IMR-90 (cell line): ENCODE measurements around the gene EPS8. TPM values are rescaled to one million over a fixed set of nuclear protein-coding genes. Genes with fewer than 3 reads are reported as not detected.

Experiments
- ATAC-seq: fragments of 200-7000 bp; cut with Tn5 transposase; 2 replicates; pipeline ENCODE4 v1.9.1; 2020; ENCODE audit warnings: low read depth, mild to moderate bottlenecking, moderate library complexity
- Bru-seq: library from RNA; stranded (reverse); fragments of 400-500 nt; gene quantifications from one replicate; lab custom pipeline; 2021; lab: Mats Ljungman, UMichigan
- BruChase-seq, 2 experiments: library from RNA; stranded (reverse); fragments of 400-500 nt; gene quantifications; one replicate each; lab custom pipeline; 2021; lab: Mats Ljungman, UMichigan
- BruUV-seq: library from RNA; stranded (reverse); fragments of 400-500 nt; replicated peaks from 2 replicates; lab custom pipeline; 2021; lab: Mats Ljungman, UMichigan
- CTCF ChIA-PET: fragments of 300-600 bp; formaldehyde crosslinking; extraction: SDS; loops from one replicate; lab custom pipeline; 2021; ENCODE audit warnings: antibody characterized with exemption; lab: Yijun Ruan, JAX
- POLR2A ChIA-PET: fragments of 300-600 bp; sonication (Branson Sonifier 250); formaldehyde crosslinking; loops from one replicate; lab custom pipeline; 2022; ENCODE audit warnings: antibody characterized with exemption; ENCODE audit not compliant: unreplicated experiment; lab: Charles Lee
- DNase-seq: peaks from one replicate; pipeline ENCODE4 v3.0.0; 2013
- H2AFZ ChIP-seq: replicated peaks from 2 replicates; pipeline ENCODE3; 2013; ENCODE audit warnings: low read length, mild to moderate bottlenecking; ENCODE audit not compliant: poor library complexity
- H2AK5ac ChIP-seq: 2 replicates; pipeline ENCODE4 v1.6.1; 2013; ENCODE audit warnings: low read depth, low read length, inconsistent platforms
- H2AK9ac ChIP-seq: replicated peaks from 2 replicates; pipeline ENCODE3; 2013; ENCODE audit warnings: mild to moderate bottlenecking, low read depth, low read length, moderate library complexity; ENCODE audit not compliant: poor library complexity
- H2BK120ac ChIP-seq: 2 replicates; pipeline ENCODE4 v1.6.1; 2013; ENCODE audit warnings: low read depth, low read length, inconsistent platforms
- H2BK15ac ChIP-seq: 3 replicates; pipeline ENCODE4 v1.6.1; 2013; ENCODE audit warnings: low read depth, low read length, inconsistent platforms
- H2BK20ac ChIP-seq: 2 replicates; pipeline ENCODE4 v1.6.1; 2013; ENCODE audit warnings: low read depth, mild to moderate bottlenecking, inconsistent platforms, low read length, moderate library complexity
- H2BK5ac ChIP-seq: 2 replicates; pipeline ENCODE4 v1.6.1; 2013; ENCODE audit warnings: mild to moderate bottlenecking, low read depth, low read length, inconsistent platforms; ENCODE audit not compliant: poor library complexity, severe bottlenecking
- H3K14ac ChIP-seq: replicated peaks from 2 replicates; pipeline ENCODE4 v1.6.1; 2013; ENCODE audit warnings: low read depth, low read length, inconsistent platforms
- H3K18ac ChIP-seq: 2 replicates; pipeline ENCODE4 v1.6.1; 2013; ENCODE audit warnings: low read depth, low read length, control low read depth
- H3K23ac ChIP-seq: 2 replicates; pipeline ENCODE4 v1.6.1; 2013; ENCODE audit warnings: low read depth, low read length, inconsistent platforms
- H3K27ac ChIP-seq: 2 replicates; pipeline ENCODE4 v1.5.1; 2013; ENCODE audit warnings: mild to moderate bottlenecking, control low read depth, low read length; ENCODE audit not compliant: insufficient read depth
- H3K27me3 ChIP-seq: 2 replicates; pipeline ENCODE4 v1.6.1; 2013; ENCODE audit warnings: low read length; ENCODE audit not compliant: control insufficient read depth, insufficient read depth
- H3K36me3 ChIP-seq: 2 replicates; pipeline ENCODE4 v1.6.1; 2013; ENCODE audit warnings: low read length, mixed read lengths; ENCODE audit not compliant: control insufficient read depth, insufficient read depth
- H3K4ac ChIP-seq: 2 replicates; pipeline ENCODE4 v1.6.1; 2013; ENCODE audit warnings: low read depth, low read length, inconsistent platforms
- H3K4me1 ChIP-seq: 2 replicates; pipeline ENCODE4 v1.6.1; 2013; ENCODE audit warnings: low read length, mixed read lengths; ENCODE audit not compliant: control insufficient read depth, insufficient read depth
- H3K4me2 ChIP-seq: 2 replicates; pipeline ENCODE4 v1.6.1; 2013; ENCODE audit warnings: low read depth, mild to moderate bottlenecking, control low read depth, low read length, moderate library complexity
- H3K4me3 ChIP-seq: 2 replicates; pipeline ENCODE4 v1.5.1; 2013; ENCODE audit warnings: low read depth, mild to moderate bottlenecking, control low read depth, low read length, moderate library complexity; ENCODE audit not compliant: insufficient read depth
- H3K56ac ChIP-seq: 2 replicates; pipeline ENCODE4 v1.6.1; 2013; ENCODE audit warnings: low read length, inconsistent platforms; ENCODE audit not compliant: insufficient read depth; ENCODE audit errors: extremely low read depth
- H3K79me1 ChIP-seq, 2 experiments: 2 replicates each; pipeline ENCODE4 v1.6.1; 2013; ENCODE audit warnings: low read length in 2 of 2, inconsistent platforms in 1 of 2, low read depth in 1 of 2
- H3K9ac ChIP-seq: 2 replicates; pipeline ENCODE4 v1.6.1; 2013; ENCODE audit warnings: low read depth, low read length, control low read depth
- H3K9me1 ChIP-seq: 2 replicates; pipeline ENCODE4 v1.6.1; 2013; ENCODE audit warnings: low read length, inconsistent platforms; ENCODE audit not compliant: insufficient read depth
- H3K9me3 ChIP-seq: 2 replicates; pipeline ENCODE4 v1.6.1; 2013; ENCODE audit warnings: low read length; ENCODE audit not compliant: control insufficient read depth, insufficient read depth
- H4K20me1 ChIP-seq: 2 replicates; pipeline ENCODE4 v1.6.1; 2013; ENCODE audit warnings: low read length, inconsistent platforms; ENCODE audit not compliant: insufficient read depth
- H4K5ac ChIP-seq: 2 replicates; pipeline ENCODE4 v1.6.1; 2013; ENCODE audit warnings: mild to moderate bottlenecking, low read depth, low read length, control low read depth
- H4K8ac ChIP-seq, 2 experiments: 2 replicates each; pipeline ENCODE4 v1.6.1; 2013; ENCODE audit warnings: low read depth in 2 of 2, low read length in 2 of 2, control low read depth in 1 of 2, inconsistent platforms in 1 of 2
- H4K91ac ChIP-seq: 2 replicates; pipeline ENCODE4 v1.6.1; 2013; ENCODE audit warnings: low read depth, low read length, inconsistent platforms; ENCODE audit not compliant: insufficient read depth
- BHLHE40 ChIP-seq: fragments of 150-350 bp; IDR thresholded peaks from 2 replicates; pipeline ENCODE4 v1.6.1; 2016; ENCODE audit warnings: mild to moderate bottlenecking, low read depth, low read length
- CHD1 ChIP-seq: IDR thresholded peaks from 2 replicates; pipeline ENCODE4 v1.6.1; 2012; ENCODE audit warnings: low read depth, low read length, improper control_type of control experiment
- ELK1 ChIP-seq: fragments of 150-350 bp; IDR thresholded peaks from 2 replicates; pipeline ENCODE4 v1.6.1; 2016; ENCODE audit warnings: low read depth, mild to moderate bottlenecking, low read length, moderate library complexity, borderline replicate concordance
- MAFK ChIP-seq: IDR thresholded peaks from 2 replicates; pipeline ENCODE4 v1.6.1; 2012; ENCODE audit warnings: low read depth, low read length, improper control_type of control experiment
- MAZ ChIP-seq: IDR thresholded peaks from 2 replicates; pipeline ENCODE4 v1.6.1; 2012; ENCODE audit warnings: low read depth, mild to moderate bottlenecking, low read length, improper control_type of control experiment, moderate library complexity, borderline replicate concordance
- NFE2L2 ChIP-seq: fragments of 150-350 bp; IDR thresholded peaks from 2 replicates; pipeline ENCODE4 v1.6.1; 2016; ENCODE audit warnings: low read depth, mild to moderate bottlenecking, low read length
- POLR2A ChIP-seq: IDR thresholded peaks from 2 replicates; pipeline ENCODE4 v1.6.1; 2012; ENCODE audit warnings: mild to moderate bottlenecking, low read depth, low read length
- RAD21 ChIP-seq: IDR thresholded peaks from 2 replicates; pipeline ENCODE4 v1.6.1; 2012; ENCODE audit warnings: low read length, improper control_type of control experiment
- RCOR1 ChIP-seq: IDR thresholded peaks from 2 replicates; pipeline ENCODE4 v1.6.1; 2012; ENCODE audit warnings: mild to moderate bottlenecking, low read length, improper control_type of control experiment; ENCODE audit not compliant: insufficient replicate concordance
- RFX5 ChIP-seq: IDR thresholded peaks from 2 replicates; pipeline ENCODE4 v1.8.0; 2012; ENCODE audit warnings: low read depth, mild to moderate bottlenecking, low read length, moderate library complexity
- SMC3 ChIP-seq: fragments of 150-350 bp; IDR thresholded peaks from 2 replicates; pipeline ENCODE4 v1.6.1; 2016; ENCODE audit warnings: low read depth, mild to moderate bottlenecking, antibody characterized with exemption, low read length, moderate library complexity
- WGBS, 2 experiments: methylation state at CpG; one replicate each; pipeline versions ENCODE4 v1.1.5 to v1.1.7; 2013; ENCODE audit warnings: missing lambda C conversion rate in 2 of 2; ENCODE audit not compliant: insufficient read length in 1 of 2; ENCODE audit errors: extremely low coverage in 2 of 2; 5-methylcytosine and 5-hydroxymethylcytosine counted together
- dilution Hi-C: fragments of 300-500 bp; cut with HindIII; formaldehyde crosslinking; loops from one replicate; pipeline ENCODE4 v1.14.3; 2018; ENCODE audit warnings: low sequenced_read_pairs; ENCODE audit not compliant: unreplicated experiment
- in situ Hi-C: fragments of 300-500 bp; cut with MboI; formaldehyde crosslinking; loops from 3 replicates; pipeline ENCODE4 v1.14.3; 2019; ENCODE audit warnings: low sequenced_read_pairs, inconsistent platforms, mixed read lengths
- intact Hi-C: fragments of 100-400 bp; cut with micrococcal nuclease; formaldehyde crosslinking; loops from 2 replicates; pipeline ENCODE4 v1.10.0; 2022
- long read RNA-seq: library from polyadenylated mRNA; unstranded; transcript quantifications from one replicate; pipeline ENCODE4 v2.0.0, GENCODE V29; 2021; ENCODE audit not compliant: unreplicated experiment
- polyA plus RNA-seq, 3 experiments: library from polyadenylated mRNA; depleted of rRNA; stranded (reverse); fragments of >200 nt; gene quantifications; 2 replicates each; pipeline ENCODE4 v1.2.3, GENCODE V29; 2012; ENCODE audit warnings: low replicate concordance in 1 of 3
- total RNA-seq: library from RNA; depleted of rRNA; stranded (reverse); fragments of >200 nt; gene quantifications from 2 replicates; pipeline ENCODE4 v1.2.3, GENCODE V29; 2012; rRNA removed
- TF ChIP-seq, protein P1 (sequence below): fragments of 150-350 bp; IDR thresholded peaks from 2 replicates; pipeline ENCODE4 v1.6.1; 2017; ENCODE audit warnings: mild to moderate bottlenecking, antibody characterized with exemption, low read length, low read depth

Gene EPS8
- total RNA-seq (102 and 104 TPM in 2 replicates), polyA plus RNA-seq (2012; rRNA removed) (45.0 and 45.1 TPM in 2 replicates), Bru-seq, nascent RNA (percentile 74 among the genes with signal in this experiment), BruChase-seq, experiment 1, labeled RNA remaining after a 6-hour chase (percentile 57 among the genes with signal in this experiment), BruChase-seq, experiment 2, labeled RNA remaining after a 2-hour chase (percentile 72 among the genes with signal in this experiment)
- 14.0 and 14.1 TPM in 2 replicates for polyA plus RNA-seq (2012; cell fraction: cytosol; rRNA removed)
- polyA plus RNA-seq (2012; cell fraction: nucleus; rRNA removed; ENCODE audit: low replicate concordance), result 26.2 and 55.5 TPM in 2 replicates
- long read RNA-seq, transcript EPS8-221 (21 exons, 3,873 nt), result major isoform, 33 of 51 reads
- long read RNA-seq, partial matches to known transcripts, result 10 of 51 reads
- long read RNA-seq, other reads (novel, unspliced or antisense), result 6 of 51 reads

GRCh38 chr12:15789220-15790171, at the start of gene EPS8:
Gene EPS8 (minus strand): TSS chr12:15789388. CDS start chr12:15682951, 106,437 bp downstream.
- Histone ChIP-seq H3K4me2 (peak within 1 kb of the TSS; percentile 93), H2BK15ac (peak within 1 kb of the TSS; percentile 41; the same call in 2 of the 3 replicates), H4K91ac (peak within 1 kb of the TSS; percentile 94), H3K9me3 (no peaks in the 10 kb centered on the region), H4K20me1 (no peaks in the 10 kb centered on the region), H3K56ac (peak within 1 kb of the TSS; percentile 67), H2BK20ac (peak within 1 kb of the TSS; percentile 93), H3K4me3 (peak within 1 kb of the TSS; percentile 72), H2AK9ac (peak within 1 kb of the TSS; percentile 79), H3K18ac (peak within 1 kb of the TSS; percentile 95), H3K79me1 (peaks cover 7 to 24% of the 10 kb centered on the region in 2 experiments), H2BK5ac (peak within 1 kb of the TSS; percentile 83), H2BK120ac (peak within 1 kb of the TSS; percentile 98), H4K5ac (peak within 1 kb of the TSS; percentile 89), H3K27me3 (no peaks in the 10 kb centered on the region), H3K27ac (peak within 1 kb of the TSS; percentile 96), H3K14ac (peak within 1 kb of the TSS; percentile 96), H3K9ac (peak within 1 kb of the TSS; percentile 84), H2AFZ (peak within 1 kb of the TSS; percentile 88), H3K4ac (peak within 1 kb of the TSS; percentile 90), H3K9me1 (no peaks in the 10 kb centered on the region), H3K4me1 (peaks cover 2% of the 10 kb centered on the region; the same call in 1 of the 2 replicates), H3K23ac (peak within 1 kb of the TSS; percentile 95), H3K36me3 (no peaks in the 10 kb centered on the region), H4K8ac (peak within 1 kb of the TSS; percentile 80 to 97), H2AK5ac (peak within 1 kb of the TSS; percentile 57)
- ATAC-seq (peak; percentile 91), DNase-seq (peak; percentile 91)
- ChIA-PET CTCF (interaction anchor here (0.6 to 1.5 kb wide), 3 partner anchors 9 to 182 kb away, joined by 3 read pairs; no protein-coding TSS in a partner anchor), POLR2A (no interaction called here)
- dilution Hi-C loops, result no loop called here
- in situ Hi-C loops, result no loop called here
- no TSS peak for BruUV-seq
- 0% methylated on average over 71 of the region's 85 CpGs; no CpG with 5 or more reads in 1 of the 2 experiments for WGBS, 2 experiments
- intact Hi-C loops, result loop anchor here (1.0 to 10.0 kb wide), 4 partner anchors 67 to 255 kb away; no protein-coding TSS in a partner anchor
- no peak for TF ChIP-seq RCOR1
- TF ChIP-seq, protein P1, sequence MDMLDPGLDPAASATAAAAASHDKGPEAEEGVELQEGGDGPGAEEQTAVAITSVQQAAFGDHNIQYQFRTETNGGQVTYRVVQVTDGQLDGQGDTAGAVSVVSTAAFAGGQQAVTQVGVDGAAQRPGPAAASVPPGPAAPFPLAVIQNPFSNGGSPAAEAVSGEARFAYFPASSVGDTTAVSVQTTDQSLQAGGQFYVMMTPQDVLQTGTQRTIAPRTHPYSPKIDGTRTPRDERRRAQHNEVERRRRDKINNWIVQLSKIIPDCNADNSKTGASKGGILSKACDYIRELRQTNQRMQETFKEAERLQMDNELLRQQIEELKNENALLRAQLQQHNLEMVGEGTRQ, result no peak
- no peak for TF ChIP-seq MAFK
- no peak for TF ChIP-seq CHD1
- TF ChIP-seq MAZ, result peak; percentile 84; the same call in 1 of the 2 replicates
- no peak for TF ChIP-seq RFX5
- no peak for TF ChIP-seq ELK1
- peak; percentile 86 for TF ChIP-seq POLR2A
- TF ChIP-seq NFE2L2, result no peak
- peak; percentile 28; the same call in 1 of the 2 replicates for TF ChIP-seq RAD21
- no peak for TF ChIP-seq BHLHE40
- TF ChIP-seq SMC3, result peak; percentile 24; the same call in 1 of the 2 replicates
